GM12878 (cell line): ENCODE results near the gene BEX3. TPM values are rescaled to one million over a fixed set of nuclear protein-coding genes. Genes with fewer than 3 reads are reported as not detected.

Experiments used
- ATAC-seq: fragments of 200-7000 bp; cut with Tn5 transposase; 3 replicates; pipeline ENCODE4 v1.9.1; 2020; ENCODE audit warnings: mild to moderate bottlenecking, moderate library complexity
- BruUV-seq: library from RNA; stranded (reverse); fragments of 400-500 nt; replicated peaks from 2 replicates; lab custom pipeline; 2021; lab: Mats Ljungman, UMichigan
- CTCF ChIA-PET: fragments of 300-600 bp; sonication (Branson Sonifier 250); formaldehyde crosslinking; extraction: SDS; loops from one replicate; lab custom pipeline; 2021; ENCODE audit warnings: inconsistent platforms; lab: Yijun Ruan, JAX
- POLR2A ChIA-PET: fragments of 350-600 bp; formaldehyde crosslinking; extraction: SDS; loops from one replicate; lab custom pipeline; 2021; ENCODE audit warnings: inconsistent platforms; lab: Charles Lee
- RAD21 ChIA-PET: fragments of 300-600 bp; sonication (Branson Sonifier 250); formaldehyde crosslinking; loops from one replicate; lab custom pipeline; 2023; ENCODE audit warnings: antibody characterized with exemption; ENCODE audit not compliant: unreplicated experiment; lab: Charles Lee
- SMC1A ChIA-PET: fragments of 300-600 bp; sonication (Branson Sonifier 250); formaldehyde crosslinking; loops from one replicate; lab custom pipeline; 2023; ENCODE audit not compliant: unreplicated experiment, uncharacterized antibody; lab: Charles Lee
- DNase-seq: peaks from one replicate; pipeline ENCODE4 v3.0.0-alpha.2; 2011; ENCODE audit warnings: low read depth, low spot score
- FAIRE-seq: peaks from 3 replicates; lab custom pipeline; 2011; peaks lifted over from hg19 to GRCh38; lab: Jason Lieb, UNC
- H2AFZ ChIP-seq: 2 replicates; pipeline ENCODE4 v1.6.0; 2011; ENCODE audit warnings: low read depth, low read length, control low read depth; ENCODE audit not compliant: control insufficient read depth
- H3K27ac ChIP-seq: 2 replicates; pipeline ENCODE4 v1.5.1; 2011; ENCODE audit warnings: control low read depth; ENCODE audit not compliant: control insufficient read depth, insufficient read depth
- H3K27me3 ChIP-seq, 2 experiments: replicated peaks in 1 of 2; 2 replicates each; pipeline versions ENCODE4 v1.6.0 to v1.6.1; 2011; ENCODE audit warnings: low read length in 1 of 2; ENCODE audit not compliant: control insufficient read depth in 2 of 2, insufficient read depth in 2 of 2
- H3K36me3 ChIP-seq, 2 experiments: 2 replicates each; pipeline ENCODE4 v1.5.1; 2011; ENCODE audit warnings: low read length in 1 of 2; ENCODE audit not compliant: control insufficient read depth in 2 of 2, insufficient read depth in 2 of 2
- H3K4me1 ChIP-seq: 2 replicates; pipeline ENCODE4 v1.6.1; 2011; ENCODE audit warnings: mild to moderate bottlenecking, low read length, moderate library complexity, mixed read lengths; ENCODE audit not compliant: control insufficient read depth, insufficient read depth
- H3K4me2 ChIP-seq: 2 replicates; pipeline ENCODE4 v1.6.0; 2011; ENCODE audit warnings: control low read depth; ENCODE audit not compliant: control insufficient read depth, insufficient read depth
- H3K4me3 ChIP-seq: fragments of 200-600 bp; sonication (generic); 2 replicates; pipeline ENCODE4 v1.5.1; 2016
- H3K79me2 ChIP-seq: 2 replicates; pipeline ENCODE4 v1.6.0; 2011; ENCODE audit warnings: low read length; ENCODE audit not compliant: control insufficient read depth, insufficient read depth
- H3K9ac ChIP-seq: 2 replicates; pipeline ENCODE4 v1.8.0; 2011; ENCODE audit warnings: low read length, control low read depth, mixed read lengths; ENCODE audit not compliant: control insufficient read depth, insufficient read depth
- H3K9me3 ChIP-seq: replicated peaks from 3 replicates; pipeline ENCODE4 v1.5.1; 2011; ENCODE audit warnings: mild to moderate bottlenecking, low read length; ENCODE audit not compliant: control insufficient read depth, insufficient read depth
- H4K20me1 ChIP-seq: 2 replicates; pipeline ENCODE4 v1.6.0; 2011; ENCODE audit not compliant: control insufficient read depth, insufficient read depth
- BCLAF1 ChIP-seq: fragments of 450-650 bp; IDR thresholded peaks from 2 replicates; pipeline ENCODE4 v1.6.1; 2017; ENCODE audit warnings: antibody characterized with exemption, mild to moderate bottlenecking, moderate library complexity
- BMI1 ChIP-seq: fragments of 450-650 bp; IDR thresholded peaks from 2 replicates; pipeline ENCODE4 v1.6.1; 2016; ENCODE audit warnings: mild to moderate bottlenecking, moderate library complexity, borderline replicate concordance
- E2F8 ChIP-seq: fragments of 450-650 bp; IDR thresholded peaks from 2 replicates; pipeline ENCODE4 v1.6.1; 2018; ENCODE audit warnings: mild to moderate bottlenecking, low read depth, moderate library complexity; ENCODE audit not compliant: partially characterized antibody
- HCFC1 ChIP-seq: fragments of 150-350 bp; IDR thresholded peaks from 2 replicates; pipeline ENCODE4 v1.6.1; 2014; ENCODE audit warnings: low read length
- JUND ChIP-seq: IDR thresholded peaks from 2 replicates; pipeline ENCODE4 v1.6.1; 2012; ENCODE audit warnings: low read depth, mild to moderate bottlenecking, low read length, improper control_type of control experiment, moderate library complexity
- NR2C2 ChIP-seq: IDR thresholded peaks from 2 replicates; pipeline ENCODE4 v1.6.1; 2011; ENCODE audit warnings: borderline replicate concordance, low read depth; ENCODE audit not compliant: control insufficient read depth, insufficient read length
- NRF1 ChIP-seq: conservative IDR thresholded peaks from 2 replicates; pipeline ENCODE4 v1.6.1; 2011; ENCODE audit warnings: mild to moderate bottlenecking, low read depth, low read length, improper control_type of control experiment
- PML ChIP-seq: IDR thresholded peaks from 2 replicates; pipeline ENCODE4 v1.6.1; 2012; ENCODE audit warnings: low read length, inconsistent platforms
- RAD21 ChIP-seq: IDR thresholded peaks from 2 replicates; pipeline ENCODE4 v1.6.1; 2011; ENCODE audit warnings: mild to moderate bottlenecking, low read depth, low read length, moderate library complexity; ENCODE audit not compliant: insufficient read depth
- SMC3 ChIP-seq: IDR thresholded peaks from 2 replicates; pipeline ENCODE4 v1.6.1; 2011; ENCODE audit warnings: low read length, improper control_type of control experiment, borderline replicate concordance
- SREBF1 ChIP-seq: IDR thresholded peaks from 2 replicates; pipeline ENCODE4 v1.6.1; 2012; ENCODE audit warnings: mild to moderate bottlenecking, low read length
- SRF ChIP-seq, 2 experiments: IDR thresholded peaks; 2 replicates each; pipeline ENCODE4 v1.6.1; 2011; ENCODE audit warnings: low read depth in 2 of 2, low read length in 2 of 2, mild to moderate bottlenecking in 1 of 2, moderate library complexity in 1 of 2
- TCF12 ChIP-seq: IDR thresholded peaks from 2 replicates; pipeline ENCODE4 v1.6.1; 2011; ENCODE audit warnings: low read depth, mild to moderate bottlenecking, low read length
- ZBTB33 ChIP-seq: fragments of 450-650 bp; IDR thresholded peaks from 2 replicates; pipeline ENCODE4 v1.6.1; 2017; ENCODE audit warnings: mild to moderate bottlenecking
- ZZZ3 ChIP-seq: IDR thresholded peaks from 2 replicates; pipeline ENCODE4 v1.6.1; 2011; ENCODE audit warnings: low read depth; ENCODE audit not compliant: control insufficient read depth, insufficient read length
- WGBS: methylation state at CpG from one replicate; pipeline ENCODE4 v1.1.6; 2016; ENCODE audit warnings: low lambda C conversion rate; ENCODE audit not compliant: insufficient replicate concordance, insufficient coverage; ENCODE audit errors: missing lambda C conversion rate; 5-methylcytosine and 5-hydroxymethylcytosine counted together
- in situ Hi-C: fragments of 300-500 bp; cut with MboI; formaldehyde crosslinking; loops from 9 replicates; pipeline ENCODE4 v1.14.3; 2018; ENCODE audit warnings: mixed read lengths
- intact Hi-C: fragments of 100-400 bp; cut with micrococcal nuclease; formaldehyde crosslinking; loops from one replicate; pipeline ENCODE4 v1.14.2; 2022; ENCODE audit not compliant: unreplicated experiment
- polyA plus RNA-seq, 11 experiments: library from polyadenylated mRNA; depleted of rRNA in 4 of 11; unstranded in 6 of 11; stranded (reverse) in 5 of 11; fragments of >200 nt; fragmentation: Nextera tagmentation in 4 of 11; fragmentation: Illumina TruSeq in 1 of 11; extraction: Ambion mirVana in 4 of 11; extraction: Trizol in 1 of 11; gene quantifications; 1 replicate in 1 of 11; 2 replicates in 10 of 11; pipeline versions ENCODE4 v1.2.1 to v1.2.3, GENCODE V29; 2011 to 2016; ENCODE audit warnings: inconsistent platforms in 2 of 11, missing spikeins in 2 of 11, low read depth in 1 of 11
- total RNA-seq, 4 experiments: library from RNA; depleted of rRNA in 3 of 4; stranded (reverse); fragments of >200 nt in 3 of 4; fragmentation: Illumina TruSeq in 1 of 4; extraction: Trizol in 1 of 4; gene quantifications; 2 replicates each; pipeline versions ENCODE4 v1.2.1 to v1.2.3, GENCODE V29; 2013 to 2021
- TF ChIP-seq, protein P1 (sequence below): IDR thresholded peaks from 2 replicates; pipeline ENCODE4 v1.6.1; 2012; ENCODE audit warnings: low read depth, low read length, improper control_type of control experiment
- TF ChIP-seq, protein P2 (sequence below): fragments of 450-650 bp; IDR thresholded peaks from 2 replicates; pipeline ENCODE4 v1.6.1; 2014; ENCODE audit warnings: mild to moderate bottlenecking

BEX3 gene
- total and polyA plus RNA-seq, 10 of the 15 experiments (the other 5 are each of a cell fraction or from before 2014, with no cell fraction given) = 1.3 to 1.5 TPM; not detected in 8

DNA sequence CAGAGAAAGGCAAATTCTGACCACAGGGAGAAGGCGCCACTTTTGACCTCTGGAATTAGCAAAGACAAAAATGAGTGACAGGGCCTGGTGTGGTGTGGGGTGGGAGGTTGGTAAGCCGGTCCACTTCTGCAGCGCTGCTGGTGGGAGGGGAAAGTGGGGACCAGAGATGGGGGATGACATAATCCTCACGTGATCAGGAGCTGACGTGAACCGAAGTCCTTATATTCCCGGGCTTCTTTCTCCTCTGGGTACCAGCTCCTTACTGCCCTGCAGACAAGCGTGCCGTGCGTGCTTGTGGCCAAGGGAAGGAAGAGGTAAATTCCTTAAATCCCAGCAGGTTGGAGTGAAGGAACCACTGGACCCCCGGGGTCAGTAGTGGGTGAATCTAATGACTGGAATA, 46.3 kb upstream of the BEX3 start, which contains the start of gene TCEAL7:
TCEAL7 (plus strand) TSS at position 249 of the 400 bp plus-strand sequence. CDS start 1,165 bp downstream, outside the sequence.
- BruUV-seq = no TSS peak
- ChIA-PET POLR2A (no interaction called here), RAD21 (no interaction called here), SMC1A (interaction anchor here (0.8 kb wide), 1 partner anchor 154 kb away, joined by 4 read pairs; no protein-coding TSS in a partner anchor), CTCF (no interaction called here)
- FAIRE-seq = no peak
- H3K79me2 ChIP-seq = no peaks in the 10 kb centered on the region
- H3K4me1 ChIP-seq = no peaks in the 10 kb centered on the region
- H3K9ac ChIP-seq = no peak within 1 kb of the TSS
- in situ Hi-C loops (no loop called here), intact Hi-C loops (no loop called here)
- no peak for ATAC-seq
- no peaks in the 10 kb centered on the region for H3K27me3 ChIP-seq
- no peak within 1 kb of the TSS for H3K4me3 ChIP-seq
- no peak for DNase-seq
- no peak within 1 kb of the TSS for H2AFZ ChIP-seq
- H4K20me1 ChIP-seq = no peaks in the 10 kb centered on the region
- H3K9me3 ChIP-seq = no peaks in the 10 kb centered on the region
- WGBS = 43% methylated on average over 11 of the region's 11 CpGs
- no peak within 1 kb of the TSS for H3K4me2 ChIP-seq
- H3K36me3 ChIP-seq = no peaks in the 10 kb centered on the region
- no peak within 1 kb of the TSS for H3K27ac ChIP-seq
- TF ChIP-seq NRF1 (no peak), BMI1 (no peak), ZBTB33 (no peak), E2F8 (no peak), JUND (no peak), SMC3 (no peak), SRF (IDR thresholded peaks at IDR 0.05; ENCODE audit: low read depth in 2 of 2, low read length in 2 of 2) (no peak), NR2C2 (no peak), BCLAF1 (no peak), SREBF1 (no peak), PML (no peak), RAD21 (no peak), HCFC1 (no peak), ZZZ3 (no peak), TCF12 (no peak)
- TF ChIP-seq, protein P1, sequence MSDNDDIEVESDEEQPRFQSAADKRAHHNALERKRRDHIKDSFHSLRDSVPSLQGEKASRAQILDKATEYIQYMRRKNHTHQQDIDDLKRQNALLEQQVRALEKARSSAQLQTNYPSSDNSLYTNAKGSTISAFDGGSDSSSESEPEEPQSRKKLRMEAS = no peak
- TF ChIP-seq, protein P2, sequence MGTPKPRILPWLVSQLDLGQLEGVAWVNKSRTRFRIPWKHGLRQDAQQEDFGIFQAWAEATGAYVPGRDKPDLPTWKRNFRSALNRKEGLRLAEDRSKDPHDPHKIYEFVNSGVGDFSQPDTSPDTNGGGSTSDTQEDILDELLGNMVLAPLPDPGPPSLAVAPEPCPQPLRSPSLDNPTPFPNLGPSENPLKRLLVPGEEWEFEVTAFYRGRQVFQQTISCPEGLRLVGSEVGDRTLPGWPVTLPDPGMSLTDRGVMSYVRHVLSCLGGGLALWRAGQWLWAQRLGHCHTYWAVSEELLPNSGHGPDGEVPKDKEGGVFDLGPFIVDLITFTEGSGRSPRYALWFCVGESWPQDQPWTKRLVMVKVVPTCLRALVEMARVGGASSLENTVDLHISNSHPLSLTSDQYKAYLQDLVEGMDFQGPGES = no peak
